ENCODE measurements around the gene RIMS3.
"Not testable (repeated sequence)": the region's sequence is repeated elsewhere in the genome, so short reads cannot be mapped to it uniquely, and the experiment has no call there.

RIMS3 gene

DNA sequence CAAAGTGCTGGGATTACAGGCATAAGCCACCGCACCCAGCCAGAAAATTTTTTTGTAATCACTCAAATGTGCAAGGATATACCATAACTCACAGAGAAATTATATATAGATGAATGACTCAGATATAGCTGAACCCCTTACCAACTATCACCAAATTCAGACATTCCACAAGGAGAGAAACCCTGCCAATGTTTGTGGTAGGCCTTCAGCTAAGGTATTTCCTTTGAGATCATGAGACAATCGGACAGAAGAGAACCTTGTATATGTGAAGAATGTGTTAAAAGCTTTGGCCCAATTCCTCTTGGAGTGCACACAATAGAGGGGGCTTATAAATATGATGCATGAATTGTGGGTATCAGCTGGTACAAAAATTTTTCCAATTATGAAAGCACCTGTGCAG, 83.4 kb downstream of the RIMS3 start:
- TF ChIP-seq, protein P1, sequence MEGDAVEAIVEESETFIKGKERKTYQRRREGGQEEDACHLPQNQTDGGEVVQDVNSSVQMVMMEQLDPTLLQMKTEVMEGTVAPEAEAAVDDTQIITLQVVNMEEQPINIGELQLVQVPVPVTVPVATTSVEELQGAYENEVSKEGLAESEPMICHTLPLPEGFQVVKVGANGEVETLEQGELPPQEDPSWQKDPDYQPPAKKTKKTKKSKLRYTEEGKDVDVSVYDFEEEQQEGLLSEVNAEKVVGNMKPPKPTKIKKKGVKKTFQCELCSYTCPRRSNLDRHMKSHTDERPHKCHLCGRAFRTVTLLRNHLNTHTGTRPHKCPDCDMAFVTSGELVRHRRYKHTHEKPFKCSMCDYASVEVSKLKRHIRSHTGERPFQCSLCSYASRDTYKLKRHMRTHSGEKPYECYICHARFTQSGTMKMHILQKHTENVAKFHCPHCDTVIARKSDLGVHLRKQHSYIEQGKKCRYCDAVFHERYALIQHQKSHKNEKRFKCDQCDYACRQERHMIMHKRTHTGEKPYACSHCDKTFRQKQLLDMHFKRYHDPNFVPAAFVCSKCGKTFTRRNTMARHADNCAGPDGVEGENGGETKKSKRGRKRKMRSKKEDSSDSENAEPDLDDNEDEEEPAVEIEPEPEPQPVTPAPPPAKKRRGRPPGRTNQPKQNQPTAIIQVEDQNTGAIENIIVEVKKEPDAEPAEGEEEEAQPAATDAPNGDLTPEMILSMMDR (IDR thresholded peaks at IDR 0.05; ENCODE audit: insufficient read depth, low read depth, low read length, missing control alignments), result no peak
- no peak overlapping the region for H3K4me3 ChIP-seq (ENCODE audit: low read length)
- no peak for DNase-seq (ENCODE audit: low read depth)

DNA sequence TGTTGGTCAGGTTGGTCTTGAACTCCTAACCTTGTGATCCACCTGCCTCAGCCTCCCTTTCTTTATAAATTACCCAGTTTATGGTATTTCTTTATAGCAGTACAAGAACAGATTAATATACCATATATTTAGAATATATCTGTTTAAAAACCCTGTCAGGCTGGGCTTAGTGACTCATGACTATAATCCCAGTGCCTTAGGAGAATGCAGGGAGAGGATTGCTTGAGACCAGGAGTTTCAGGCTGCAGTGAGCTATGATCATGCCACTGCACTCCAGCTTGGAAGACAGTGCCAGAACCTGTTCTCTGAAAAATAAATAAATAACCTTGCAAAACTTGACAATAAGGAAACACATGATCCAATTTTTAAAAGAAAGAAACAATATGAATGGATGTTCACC, 90.1 kb downstream of the RIMS3 start:
- TF ChIP-seq, protein P1 (IDR thresholded peaks at IDR 0.05; ENCODE audit: insufficient read depth, low read depth, low read length, missing control alignments), result no peak
- H3K4me3 ChIP-seq (ENCODE audit: low read length), result no peak overlapping the region
- peak; percentile 69 for DNase-seq (ENCODE audit: low read depth)

DNA sequence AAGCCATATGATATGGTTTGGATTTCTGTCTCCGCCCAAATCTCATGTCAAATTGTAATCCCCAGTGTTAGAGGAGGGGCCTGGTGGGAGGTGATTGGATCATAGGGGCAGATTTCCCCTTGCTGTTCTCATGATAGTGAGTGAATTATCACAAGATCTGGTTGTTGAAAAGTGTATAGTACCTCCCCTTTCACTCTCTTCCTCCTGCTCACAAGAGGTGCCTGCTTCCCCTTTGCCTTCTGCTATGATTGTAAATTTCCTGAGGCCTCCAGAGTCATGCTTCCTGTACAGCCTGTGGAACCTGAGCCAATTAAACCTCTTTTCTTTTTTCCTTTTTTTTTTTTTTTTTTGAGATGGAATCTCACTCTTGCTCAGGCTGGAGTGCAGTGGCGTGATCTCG, 90.7 kb downstream of the RIMS3 start:
- not testable (repeated sequence) for H3K4me3 ChIP-seq (ENCODE audit: low read length)
- peak; percentile 47 for DNase-seq (ENCODE audit: low read depth)

All from epithelial cell of esophagus (primary cell).